Measurements from ENCODE around the gene PID1.

PID1 gene

GRCh38 chr2:229221641-229222040 is 49.4 kb downstream of the PID1 start:
- Histone ChIP-seq H3K9me3 (no peaks in the 10 kb centered on the region), H3K36me3 (no peaks in the 10 kb centered on the region), H3K4me1 (no peaks in the 10 kb centered on the region), H3K27ac (no peak overlapping the region), H3K27me3 (no peaks in the 10 kb centered on the region), H3K4me3 (no peak overlapping the region)
- no peak for TF ChIP-seq CTCF (IDR thresholded peaks at IDR 0.05)
- DNase-seq = no peak
- intact Hi-C loops (cut with DNase I; ENCODE audit: low total_unique reads) = no loop called here

GRCh38 chr2:229220254-229220653 is 50.8 kb downstream of the PID1 start:
- H3K9me3 ChIP-seq = no peaks in the 10 kb centered on the region
- no peak for DNase-seq
- H3K4me1 ChIP-seq = no peaks in the 10 kb centered on the region
- no peak overlapping the region for H3K27ac ChIP-seq
- H3K4me3 ChIP-seq = no peak overlapping the region
- no peaks in the 10 kb centered on the region for H3K36me3 ChIP-seq
- TF ChIP-seq CTCF (IDR thresholded peaks at IDR 0.05) = no peak
- H3K27me3 ChIP-seq = no peaks in the 10 kb centered on the region
- intact Hi-C loops (cut with DNase I; ENCODE audit: low total_unique reads) = no loop called here

GRCh38 chr2:229218329-229218921 is 52.7 kb downstream of the PID1 start:
- no peaks in the 10 kb centered on the region for H3K9me3 ChIP-seq
- H3K27ac ChIP-seq = no peak overlapping the region
- H3K27me3 ChIP-seq = no peaks in the 10 kb centered on the region
- no peaks in the 10 kb centered on the region for H3K36me3 ChIP-seq
- no peak for DNase-seq
- no peaks in the 10 kb centered on the region for H3K4me1 ChIP-seq
- H3K4me3 ChIP-seq = no peak overlapping the region
- intact Hi-C loops (cut with DNase I; ENCODE audit: low total_unique reads) = no loop called here
- TF ChIP-seq CTCF (IDR thresholded peaks at IDR 0.05) = no peak

- Histone ChIP-seq H3K9me3 (no peaks in the 10 kb centered on the region), H3K27ac (no peak overlapping the region), H3K4me1 (no peaks in the 10 kb centered on the region), H3K36me3 (no peaks in the 10 kb centered on the region), H3K4me3 (no peak overlapping the region), H3K27me3 (no peaks in the 10 kb centered on the region)
- no peak for DNase-seq
- intact Hi-C loops (cut with DNase I; ENCODE audit: low total_unique reads) = no loop called here
- TF ChIP-seq CTCF (IDR thresholded peaks at IDR 0.05) = no peak
Measured at GRCh38 chr2:229212241-229212640, 58.8 kb downstream of the PID1 start.

GRCh38 chr2:229210641-229211040 is 60.4 kb downstream of the PID1 start:
- Histone ChIP-seq H3K27me3 (no peaks in the 10 kb centered on the region), H3K4me1 (no peaks in the 10 kb centered on the region), H3K4me3 (no peak overlapping the region), H3K36me3 (no peaks in the 10 kb centered on the region), H3K9me3 (no peaks in the 10 kb centered on the region), H3K27ac (no peak overlapping the region)
- no peak for TF ChIP-seq CTCF (IDR thresholded peaks at IDR 0.05)
- DNase-seq = no peak
- intact Hi-C loops (cut with DNase I; ENCODE audit: low total_unique reads) = no loop called here

GRCh38 chr2:229206548-229206947 is 64.5 kb downstream of the PID1 start:
- Histone ChIP-seq H3K36me3 (no peaks in the 10 kb centered on the region), H3K4me1 (no peaks in the 10 kb centered on the region), H3K9me3 (no peaks in the 10 kb centered on the region), H3K27ac (no peak overlapping the region), H3K4me3 (no peak overlapping the region), H3K27me3 (no peaks in the 10 kb centered on the region)
- no peak for DNase-seq
- TF ChIP-seq CTCF (IDR thresholded peaks at IDR 0.05) = no peak
- intact Hi-C loops (cut with DNase I; ENCODE audit: low total_unique reads) = no loop called here

Data from tibial artery (tissue), 4 donors.